Ascending aorta (tissue), 2 donors: ENCODE results near the gene ORM1. TPM values are rescaled to one million over a fixed set of nuclear protein-coding genes. Genes with fewer than 3 reads are reported as not detected.

Source experiments
- DNase-seq, 2 donors: peaks; one replicate each; pipeline ENCODE4 v3.0.0-alpha.2; 2019; ENCODE audit warnings: low spot score in 2 of 2
- H3K27ac ChIP-seq, 2 donors: fragments of 200-600 bp; sonication (generic); one replicate each; pipeline ENCODE4 v1.5.1; 2016 to 2017; ENCODE audit warnings: mild to moderate bottlenecking in 1 of 2
- H3K27me3 ChIP-seq: fragments of 200-600 bp; sonication (generic); one replicate; pipeline ENCODE4 v1.5.1; 2017
- H3K36me3 ChIP-seq, 2 donors: fragments of 200-600 bp; sonication (generic); one replicate each; pipeline ENCODE4 v1.5.1; 2016
- H3K4me1 ChIP-seq, 2 donors: fragments of 200-600 bp; sonication (generic); one replicate each; pipeline ENCODE4 v1.5.1; 2016 to 2017; ENCODE audit warnings: mild to moderate bottlenecking in 1 of 2
- H3K4me3 ChIP-seq, 2 donors: fragments of 200-600 bp; sonication (generic); one replicate each; pipeline ENCODE4 v1.5.1; 2016 to 2017; ENCODE audit warnings: mild to moderate bottlenecking in 1 of 2
- H3K9me3 ChIP-seq, 2 donors: fragments of 200-600 bp; sonication (generic); one replicate each; pipeline ENCODE4 v1.5.1; 2016
- CTCF ChIP-seq, 3 experiments: fragments of 200-600 bp in 2 of 3; fragments of 450-650 bp in 1 of 3; sonication (generic) in 2 of 3; IDR thresholded peaks; one replicate each; pipeline ENCODE4 v1.5.1; 2016 to 2019; ENCODE audit warnings: antibody characterized with exemption in 3 of 3, mild to moderate bottlenecking in 1 of 3, moderate library complexity in 1 of 3
- intact Hi-C: fragments of 100-400 bp; cut with DNase I; formaldehyde crosslinking; loops from one replicate; pipeline ENCODE4 v1.15.1; 2023
- total RNA-seq: library from RNA; depleted of rRNA; stranded (reverse); fragments of >200 nt; gene quantifications from one replicate; pipeline ENCODE4 v1.1.0, GENCODE V29; 2016

The ORM1 gene
- total RNA-seq, 1 donor from 2014 or later = 53.3 TPM

- H3K4me1 ChIP-seq = peaks cover 0 to 3% of the 10 kb centered on the region in 2 donors
- H3K4me3 ChIP-seq = no peak overlapping the region
- H3K9me3 ChIP-seq = no peaks in the 10 kb centered on the region
- DNase-seq = no peak
- H3K36me3 ChIP-seq = peaks cover 76 to 94% of the 10 kb centered on the region in 2 donors
- peak; percentile 73 to 83 (median 75) for TF ChIP-seq CTCF (IDR thresholded peaks at IDR 0.05)
- intact Hi-C loops = loop anchor here (5.0 kb wide), 1 partner anchor 313 kb away; no protein-coding TSS in a partner anchor
- H3K27ac ChIP-seq = no peak overlapping the region
- H3K27me3 ChIP-seq = no peaks in the 10 kb centered on the region
Measured at GRCh38 chr9:114339130-114339908, 16.4 kb downstream of the ORM1 start.

GRCh38 chr9:114341152-114341830 lies 18.4 kb downstream of the ORM1 start:
- Histone ChIP-seq H3K4me1 (peaks cover 0 to 3% of the 10 kb centered on the region in 2 donors), H3K36me3 (peaks cover 85 to 100% of the 10 kb centered on the region in 2 donors)

GRCh38 chr9:114341991-114342390 lies 19.1 kb downstream of the ORM1 start:
- Histone ChIP-seq H3K4me3 (no peak overlapping the region), H3K27ac (no peak overlapping the region), H3K27me3 (no peaks in the 10 kb centered on the region), H3K4me1 (peaks cover 0 to 3% of the 10 kb centered on the region in 2 donors), H3K36me3 (peaks cover 86 to 100% of the 10 kb centered on the region in 2 donors), H3K9me3 (no peaks in the 10 kb centered on the region)
- no peak for DNase-seq
- no peak for TF ChIP-seq CTCF (IDR thresholded peaks at IDR 0.05)
- intact Hi-C loops = loop anchor here (10.0 kb wide), 1 partner anchor 243 kb away; the partner anchor contains the start of gene ATP6V1G1

More at GRCh38 chr9:114341152-114341830, 18.4 kb downstream of the ORM1 start:
- intact Hi-C loops = loop anchor here (10.0 kb wide), 1 partner anchor 244 kb away; the partner anchor contains the start of gene ATP6V1G1
- H3K27ac ChIP-seq = no peak overlapping the region
- no peaks in the 10 kb centered on the region for H3K9me3 ChIP-seq
- TF ChIP-seq CTCF (IDR thresholded peaks at IDR 0.05) = no peak
- DNase-seq = no peak
- no peak overlapping the region for H3K4me3 ChIP-seq
- H3K27me3 ChIP-seq = no peaks in the 10 kb centered on the region

GRCh38 chr9:114342755-114343440 lies 20.0 kb downstream of the ORM1 start:
- no peaks in the 10 kb centered on the region for H3K9me3 ChIP-seq
- TF ChIP-seq CTCF (IDR thresholded peaks at IDR 0.05) = no peak
- no peak overlapping the region for H3K4me3 ChIP-seq
- H3K36me3 ChIP-seq = peaks cover 86 to 100% of the 10 kb centered on the region in 2 donors
- no peak overlapping the region for H3K27ac ChIP-seq
- H3K4me1 ChIP-seq = peaks cover 0 to 3% of the 10 kb centered on the region in 2 donors
- H3K27me3 ChIP-seq = no peaks in the 10 kb centered on the region
- intact Hi-C loops = loop anchor here (10.0 kb wide), 1 partner anchor 242 kb away; the partner anchor contains the start of gene ATP6V1G1
- no peak for DNase-seq

GRCh38 chr9:114343471-114344187 lies 20.7 kb downstream of the ORM1 start:
- no peaks in the 10 kb centered on the region for H3K27me3 ChIP-seq
- peaks cover 3% of the 10 kb centered on the region in 2 donors for H3K4me1 ChIP-seq
- no peaks in the 10 kb centered on the region for H3K9me3 ChIP-seq
- no peak overlapping the region for H3K27ac ChIP-seq
- no peak overlapping the region for H3K4me3 ChIP-seq
- no peak for DNase-seq
- peaks cover 83 to 100% of the 10 kb centered on the region in 2 donors for H3K36me3 ChIP-seq
- TF ChIP-seq CTCF (IDR thresholded peaks at IDR 0.05) = no peak
- intact Hi-C loops = loop anchor here (10.0 kb wide), 1 partner anchor 241 kb away; the partner anchor contains the start of gene ATP6V1G1
